Lower leg skin (tissue), 4 donors: ENCODE measurements around the gene CRKL. TPM values are rescaled to one million over a fixed set of nuclear protein-coding genes. Genes with fewer than 3 reads are reported as not detected.
A peak's percentile ranks its signal among the peaks of the same experiment; 100 is the strongest.

Experiments
- DNase-seq, 2 donors: peaks; one replicate each; pipeline ENCODE4 v3.0.0-alpha.2; 2019; ENCODE audit warnings: low spot score in 2 of 2
- H3K4me3 ChIP-seq: fragments of 200-600 bp; sonication (generic); 2 replicates; pipeline ENCODE4 v1.5.1; 2017; ENCODE audit warnings: mild to moderate bottlenecking, low read depth; ENCODE audit not compliant: poor library complexity, severe bottlenecking
- POLR2A ChIP-seq, 2 donors: fragments of 450-650 bp; IDR thresholded peaks; one replicate each; pipeline ENCODE4 v1.6.1; 2016 to 2017; ENCODE audit warnings: antibody characterized with exemption in 2 of 2, mild to moderate bottlenecking in 1 of 2, moderate library complexity in 1 of 2
- WGBS, 2 donors: methylation state at CpG; one replicate each; pipeline ENCODE4 v1.1.5; 2018; 5-methylcytosine and 5-hydroxymethylcytosine counted together
- intact Hi-C: fragments of 100-400 bp; cut with DNase I; formaldehyde crosslinking; loops from one replicate; pipeline ENCODE4 v1.15.0; 2023; ENCODE audit warnings: low total_unique reads
- total RNA-seq, 4 donors: library from RNA; depleted of rRNA; stranded (reverse); fragments of >200 nt; gene quantifications; one replicate each; pipeline ENCODE4 v1.1.0, GENCODE V29; 2016
- TF ChIP-seq, protein P1 (sequence below), 3 donors: fragments of 450-650 bp; IDR thresholded peaks; one replicate each; pipeline ENCODE4 v1.5.1; 2016; ENCODE audit warnings: antibody characterized with exemption in 3 of 3, mild to moderate bottlenecking in 3 of 3, moderate library complexity in 2 of 3

The CRKL gene
- total RNA-seq, 4 donors from 2014 or later: 54.3 to 94.1 (median 64.9) TPM

GRCh38 chr22:20957683-20958431, 40.6 kb downstream of the CRKL start:
- no peak for DNase-seq
- WGBS, 2 donors: 5 to 7% methylated on average over 28 to 30 of the region's 32 CpGs
- peak overlapping the region; percentile 54 for H3K4me3 ChIP-seq
- intact Hi-C loops: no loop called here
- TF ChIP-seq, protein P1, sequence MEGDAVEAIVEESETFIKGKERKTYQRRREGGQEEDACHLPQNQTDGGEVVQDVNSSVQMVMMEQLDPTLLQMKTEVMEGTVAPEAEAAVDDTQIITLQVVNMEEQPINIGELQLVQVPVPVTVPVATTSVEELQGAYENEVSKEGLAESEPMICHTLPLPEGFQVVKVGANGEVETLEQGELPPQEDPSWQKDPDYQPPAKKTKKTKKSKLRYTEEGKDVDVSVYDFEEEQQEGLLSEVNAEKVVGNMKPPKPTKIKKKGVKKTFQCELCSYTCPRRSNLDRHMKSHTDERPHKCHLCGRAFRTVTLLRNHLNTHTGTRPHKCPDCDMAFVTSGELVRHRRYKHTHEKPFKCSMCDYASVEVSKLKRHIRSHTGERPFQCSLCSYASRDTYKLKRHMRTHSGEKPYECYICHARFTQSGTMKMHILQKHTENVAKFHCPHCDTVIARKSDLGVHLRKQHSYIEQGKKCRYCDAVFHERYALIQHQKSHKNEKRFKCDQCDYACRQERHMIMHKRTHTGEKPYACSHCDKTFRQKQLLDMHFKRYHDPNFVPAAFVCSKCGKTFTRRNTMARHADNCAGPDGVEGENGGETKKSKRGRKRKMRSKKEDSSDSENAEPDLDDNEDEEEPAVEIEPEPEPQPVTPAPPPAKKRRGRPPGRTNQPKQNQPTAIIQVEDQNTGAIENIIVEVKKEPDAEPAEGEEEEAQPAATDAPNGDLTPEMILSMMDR (IDR thresholded peaks at IDR 0.05): no peak
- TF ChIP-seq POLR2A (IDR thresholded peaks at IDR 0.05): no peak

GRCh38 chr22:20959578-20960461, 42.6 kb downstream of the CRKL start:
- intact Hi-C loops: no loop called here

GRCh38 chr22:20960609-20961008, 43.4 kb downstream of the CRKL start:
- WGBS, 2 donors: 86 to 96% methylated on average over 4 of the region's 4 CpGs
- TF ChIP-seq, protein P1 (IDR thresholded peaks at IDR 0.05): no peak
- TF ChIP-seq POLR2A (IDR thresholded peaks at IDR 0.05): no peak
- no peak overlapping the region for H3K4me3 ChIP-seq
- intact Hi-C loops: no loop called here
- no peak for DNase-seq

More at GRCh38 chr22:20959578-20960461, 42.6 kb downstream of the CRKL start:
- no peak overlapping the region for H3K4me3 ChIP-seq
- no peak for DNase-seq
- TF ChIP-seq, protein P1 (IDR thresholded peaks at IDR 0.05): no peak
- no peak for TF ChIP-seq POLR2A (IDR thresholded peaks at IDR 0.05)
- WGBS, 2 donors: 92 to 96% methylated on average over 19 to 20 of the region's 20 CpGs

DNA sequence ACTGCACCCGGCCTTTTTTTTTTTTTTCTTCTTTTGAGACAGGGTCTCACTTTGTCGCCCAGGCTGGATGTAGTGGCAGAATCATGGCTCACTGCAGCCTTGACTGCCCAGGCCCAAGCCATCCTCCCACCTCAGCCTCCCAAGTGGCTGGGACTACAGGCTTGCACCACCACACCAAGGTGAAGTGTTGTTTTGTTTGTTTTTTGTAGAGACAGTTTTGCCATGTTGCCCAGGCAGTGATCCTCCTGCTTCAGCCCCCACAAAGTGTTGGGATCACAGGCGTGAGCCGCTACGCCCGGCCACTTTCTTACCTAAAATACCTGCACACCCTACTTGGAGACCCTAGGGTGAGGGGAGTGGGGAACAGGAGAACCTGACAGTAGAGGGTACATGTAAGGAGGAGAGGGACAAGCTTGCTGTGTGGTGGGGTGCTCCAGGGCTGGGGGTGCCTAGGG, 45.3 kb downstream of the CRKL start:
- no peak for TF ChIP-seq POLR2A (IDR thresholded peaks at IDR 0.05)
- TF ChIP-seq, protein P1 (IDR thresholded peaks at IDR 0.05): no peak
- no peak overlapping the region for H3K4me3 ChIP-seq
- intact Hi-C loops: no loop called here
- WGBS, 2 donors: 94 to 97% methylated on average over 6 of the region's 6 CpGs
- no peak for DNase-seq

DNA sequence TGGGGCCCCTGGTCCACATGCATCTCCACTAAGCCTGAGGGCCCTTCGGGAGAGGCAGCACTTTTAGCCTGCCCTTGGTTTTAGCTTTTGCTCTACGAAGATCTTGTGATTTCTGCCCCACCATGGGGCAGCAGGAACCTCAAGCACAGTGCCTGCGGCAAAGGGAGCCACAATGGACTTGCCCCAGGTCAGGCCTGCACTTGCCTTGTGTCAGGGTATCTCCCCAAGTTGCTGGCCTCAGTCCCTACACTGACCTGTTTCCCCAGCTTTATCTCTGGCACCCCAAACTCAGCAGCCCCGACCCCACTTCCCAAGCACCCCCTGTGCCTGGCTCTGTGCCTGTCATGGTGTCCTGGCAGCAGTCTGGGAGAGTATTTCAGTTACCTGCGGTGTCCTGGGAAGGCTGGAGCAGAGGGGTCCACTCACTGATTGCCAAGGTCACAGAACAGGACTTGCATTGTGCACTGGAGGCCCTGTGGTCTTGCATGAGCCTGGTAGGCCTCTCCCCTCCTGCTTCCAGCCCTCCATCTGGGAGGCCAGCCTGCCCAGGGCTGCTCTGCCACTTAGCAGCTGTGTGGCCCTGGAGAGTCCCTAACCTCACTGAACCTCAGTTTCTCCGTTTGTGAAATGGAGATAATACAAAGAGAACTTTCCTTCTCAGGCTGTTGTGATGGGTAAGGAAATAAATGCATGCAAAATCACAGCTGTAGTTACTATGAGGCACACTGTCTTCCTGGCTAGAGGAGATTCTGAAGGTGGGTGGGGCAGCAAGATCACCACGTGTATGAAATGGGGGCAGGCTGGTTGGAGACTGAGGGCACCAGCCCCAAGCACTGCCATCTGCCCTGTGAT, 46.2 kb downstream of the CRKL start:
- intact Hi-C loops: no loop called here
- no peak for DNase-seq
- no peak for TF ChIP-seq POLR2A (IDR thresholded peaks at IDR 0.05)
- TF ChIP-seq, protein P1 (IDR thresholded peaks at IDR 0.05): no peak
- WGBS, 2 donors: 75 to 81% methylated on average over 7 of the region's 7 CpGs
- no peak overlapping the region for H3K4me3 ChIP-seq
